DOHH2 (cell line): ENCODE data around the gene YPEL3.

Experiments used
- CTCF ChIP-seq: fragments of 200-600 bp; sonication (generic); IDR thresholded peaks from one replicate; pipeline ENCODE4 v1.5.1; 2014; ENCODE audit warnings: antibody characterized with exemption, mild to moderate bottlenecking, low read depth, low read length; ENCODE audit not compliant: poor library complexity, severe bottlenecking
- EZH2phosphoT487 ChIP-seq: fragments of 200-600 bp; sonication (generic); IDR thresholded peaks from 2 replicates; pipeline ENCODE4 v1.6.1; 2017; ENCODE audit warnings: borderline replicate concordance, mild to moderate bottlenecking, antibody characterized with exemption, low read length, moderate library complexity, mixed read lengths

- TF ChIP-seq EZH2phosphoT487 (no peak), CTCF (no peak)
Observed at GRCh38 chr16:30054451-30054850, 41.6 kb downstream of the YPEL3 start.
